ENCODE results near the gene MICAL2.

GRCh38 chr11:12148466-12148865 is 38.1 kb downstream of the MICAL2 start:
- TF ChIP-seq CTCF (conservative IDR thresholded peaks at IDR 0.05; ENCODE audit: low read length) (no peak), EZH2phosphoT487 (IDR thresholded peaks at IDR 0.05; ENCODE audit: borderline replicate concordance, low read depth, low read length) (no peak)

Measured in OCI-LY7 (cell line).